COLO668 (cell line): ENCODE results near the gene RABGGTB.
"Not testable (repeated sequence)": the region's sequence is repeated elsewhere in the genome, so short reads cannot be mapped to it uniquely, and the experiment has no call there.

Experiments used
- DNase-seq: peaks from one replicate; lab custom pipeline; 2025; ENCODE audit not compliant: unreplicated experiment; lab: John Stamatoyannopoulos, UW

The RABGGTB gene

GRCh38 chr1:75794382-75794781 is 8.3 kb downstream of the RABGGTB start:
- no peak for DNase-seq

- DNase-seq = no peak
Measured at GRCh38 chr1:75795703-75796193, 9.7 kb downstream of the RABGGTB start.

- DNase-seq = no peak
Measured at GRCh38 chr1:75796376-75797272, 10.6 kb downstream of the RABGGTB start, which contains the start of gene MSH4. TSS of gene MSH4 (plus strand) at chr1:75796882. CDS start at chr1:75796986, 104 bp downstream.

- no peak for DNase-seq
Measured at GRCh38 chr1:75797273-75797588, 11.2 kb downstream of the RABGGTB start.

- DNase-seq = no peak
Measured at GRCh38 chr1:75797606-75798216, 11.7 kb downstream of the RABGGTB start.

- DNase-seq = not testable (repeated sequence)
Measured at GRCh38 chr1:75801480-75801879, 15.4 kb downstream of the RABGGTB start.

- DNase-seq = no peak
Measured at GRCh38 chr1:75808921-75809320, 22.9 kb downstream of the RABGGTB start.

GRCh38 chr1:75810113-75810512 is 24.1 kb downstream of the RABGGTB start:
- DNase-seq = not testable (repeated sequence)

- no peak for DNase-seq
Measured at GRCh38 chr1:75811211-75811981, 25.3 kb downstream of the RABGGTB start.

- DNase-seq = no peak
Measured at GRCh38 chr1:75812065-75812464, 26.0 kb downstream of the RABGGTB start.

- not testable (repeated sequence) for DNase-seq
Measured at GRCh38 chr1:75823596-75823995, 37.5 kb downstream of the RABGGTB start.

GRCh38 chr1:75836528-75837100 is 50.6 kb downstream of the RABGGTB start:
- no peak for DNase-seq

GRCh38 chr1:75838079-75838478 is 52.0 kb downstream of the RABGGTB start:
- no peak for DNase-seq

- DNase-seq = no peak
Measured at GRCh38 chr1:75841421-75841820, 55.4 kb downstream of the RABGGTB start.
